Measurements from ENCODE around the gene SLC16A1.
"Not testable (repeated sequence)": the region's sequence is repeated elsewhere in the genome, so short reads cannot be mapped to it uniquely, and the experiment has no call there.

The SLC16A1 gene

GRCh38 chr1:112925015-112925414 is 31.0 kb downstream of the SLC16A1 start:
- DNase-seq (ENCODE audit: low read depth in 2 of 2) = no peak

GRCh38 chr1:112923959-112924349 is 32.0 kb downstream of the SLC16A1 start:
- DNase-seq (ENCODE audit: low read depth in 2 of 2) = no peak

GRCh38 chr1:112923234-112923958 is 32.6 kb downstream of the SLC16A1 start:
- no peak for DNase-seq (ENCODE audit: low read depth in 2 of 2)

- no peak for DNase-seq (ENCODE audit: low read depth in 2 of 2)
Measured at GRCh38 chr1:112911506-112912220, 44.3 kb downstream of the SLC16A1 start.

- DNase-seq (ENCODE audit: low read depth in 2 of 2) = no peak
Measured at GRCh38 chr1:112909847-112910246, 46.1 kb downstream of the SLC16A1 start.

GRCh38 chr1:112906150-112906698 is 49.8 kb downstream of the SLC16A1 start:
- DNase-seq (ENCODE audit: low read depth in 2 of 2) = no peak

- no peak for DNase-seq (ENCODE audit: low read depth in 2 of 2)
Measured at GRCh38 chr1:112905395-112906149, 50.4 kb downstream of the SLC16A1 start.

- no peak for DNase-seq (ENCODE audit: low read depth in 2 of 2)
Measured at GRCh38 chr1:112904831-112905261, 51.1 kb downstream of the SLC16A1 start.

GRCh38 chr1:112904071-112904830 is 51.7 kb downstream of the SLC16A1 start:
- peak in 1 of 2 donors; percentile 19 for DNase-seq (ENCODE audit: low read depth in 2 of 2)

GRCh38 chr1:112902221-112902620 is 53.8 kb downstream of the SLC16A1 start:
- no peak for DNase-seq (ENCODE audit: low read depth in 2 of 2)

GRCh38 chr1:112901387-112901786 is 54.6 kb downstream of the SLC16A1 start:
- DNase-seq (ENCODE audit: low read depth in 2 of 2) = no peak

- no peak for DNase-seq (ENCODE audit: low read depth in 2 of 2)
Measured at GRCh38 chr1:112896783-112897182, 59.2 kb downstream of the SLC16A1 start.

- DNase-seq (ENCODE audit: low read depth in 2 of 2) = no peak
Measured at GRCh38 chr1:112894561-112895011, 61.4 kb downstream of the SLC16A1 start.

- no peak for DNase-seq (ENCODE audit: low read depth in 2 of 2)
Measured at GRCh38 chr1:112894010-112894292, 62.0 kb downstream of the SLC16A1 start.

GRCh38 chr1:112893288-112894009 is 62.5 kb downstream of the SLC16A1 start:
- no peak for DNase-seq (ENCODE audit: low read depth in 2 of 2)

- not testable (repeated sequence) for DNase-seq (ENCODE audit: low read depth in 2 of 2)
Measured at GRCh38 chr1:112889906-112890305, 66.1 kb downstream of the SLC16A1 start.

- DNase-seq (ENCODE audit: low read depth in 2 of 2) = no peak
Measured at GRCh38 chr1:112889052-112889768, 66.8 kb downstream of the SLC16A1 start.

GRCh38 chr1:112888630-112889029 is 67.4 kb downstream of the SLC16A1 start:
- no peak for DNase-seq (ENCODE audit: low read depth in 2 of 2)

- DNase-seq (ENCODE audit: low read depth in 2 of 2) = no peak
Measured at GRCh38 chr1:112887599-112888283, 68.3 kb downstream of the SLC16A1 start.

- not testable (repeated sequence) for DNase-seq (ENCODE audit: low read depth in 2 of 2)
Measured at GRCh38 chr1:112884996-112885395, 71.0 kb downstream of the SLC16A1 start.

All from stimulated activated CD4-positive, alpha-beta T cell treated with anti-CD3 and anti-CD28 coated beads, Interleukin-1b, Interleukin-23, amount 100 ng/mL, for 1 hour (primary cell).